Nephron (organoid): Measurements from ENCODE around the gene RFPL3.
A peak's percentile ranks its signal among the peaks of the same experiment; 100 is the strongest.
"Not testable (repeated sequence)": the region's sequence is repeated elsewhere in the genome, so short reads cannot be mapped to it uniquely, and the experiment has no call there.

ENCODE experiments used
- H3K27ac Mint-ChIP-seq, 3 experiments: 2 replicates each; pipeline ENCODE4 v1.8.0; 2020; ENCODE audit warnings: mixed read lengths in 3 of 3, mild to moderate bottlenecking in 2 of 3, moderate library complexity in 1 of 3
- H3K27me3 Mint-ChIP-seq: 2 replicates; pipeline ENCODE4 v1.8.0; 2021; ENCODE audit warnings: low read depth, mild to moderate bottlenecking, moderate library complexity, mixed read lengths
- H3K36me3 Mint-ChIP-seq: 2 replicates; pipeline ENCODE4 v1.8.0; 2020; ENCODE audit warnings: low read depth, mixed read lengths
- H3K4me1 Mint-ChIP-seq: 2 replicates; pipeline ENCODE4 v1.8.0; 2020; ENCODE audit warnings: mixed read lengths
- H3K4me3 Mint-ChIP-seq, 3 experiments: 2 replicates each; pipeline ENCODE4 v1.8.0; 2020; ENCODE audit warnings: mild to moderate bottlenecking in 3 of 3, mixed read lengths in 3 of 3, moderate library complexity in 2 of 3
- H3K9me3 Mint-ChIP-seq: 2 replicates; pipeline ENCODE4 v1.8.0; 2020; ENCODE audit warnings: mixed read lengths
- CTCF ChIP-seq, 3 experiments: fragments of 200-600 bp; sonication (generic); IDR thresholded peaks; one replicate each; pipeline ENCODE4 v1.5.0; 2021; ENCODE audit warnings: antibody characterized with exemption in 3 of 3; ENCODE audit not compliant: unreplicated experiment in 3 of 3

The RFPL3 gene

GRCh38 chr22:32336121-32336603 lies 21.5 kb upstream of the RFPL3 start:
- H3K27ac Mint-ChIP-seq, result peak overlapping the region in 2 of 3 experiments; percentile 39 to 54
- no peak for TF ChIP-seq CTCF (IDR thresholded peaks at IDR 0.05; ENCODE audit: unreplicated experiment in 3 of 3)
- H3K27me3 Mint-ChIP-seq, result peaks cover 31% of the 10 kb centered on the region
- H3K4me3 Mint-ChIP-seq, result no peak overlapping the region
- H3K4me1 Mint-ChIP-seq, result peaks cover 25% of the 10 kb centered on the region
- H3K36me3 Mint-ChIP-seq, result no peaks in the 10 kb centered on the region
- H3K9me3 Mint-ChIP-seq, result no peaks in the 10 kb centered on the region

- H3K27me3 Mint-ChIP-seq, result peaks cover 31% of the 10 kb centered on the region
- peak overlapping the region; percentile 30 to 54 (median 39) for H3K27ac Mint-ChIP-seq
- H3K9me3 Mint-ChIP-seq, result no peaks in the 10 kb centered on the region
- H3K4me1 Mint-ChIP-seq, result peaks cover 31% of the 10 kb centered on the region
- H3K36me3 Mint-ChIP-seq, result no peaks in the 10 kb centered on the region
- no peak overlapping the region for H3K4me3 Mint-ChIP-seq
- TF ChIP-seq CTCF (IDR thresholded peaks at IDR 0.05; ENCODE audit: unreplicated experiment in 3 of 3), result no peak
Observed at GRCh38 chr22:32336771-32337424, 20.8 kb upstream of the RFPL3 start.

- H3K36me3 Mint-ChIP-seq, H3K4me3 Mint-ChIP-seq, H3K9me3 Mint-ChIP-seq: not testable (repeated sequence)
- Mint-ChIP-seq H3K27me3 (peaks cover 28% of the 10 kb centered on the region), H3K27ac (peak overlapping the region; percentile 30 to 54 (median 39)), H3K4me1 (peaks cover 31% of the 10 kb centered on the region)
Observed at GRCh38 chr22:32337425-32337824, 20.2 kb upstream of the RFPL3 start.

- Mint-ChIP-seq H3K27ac (no peak overlapping the region), H3K27me3 (peaks cover 26% of the 10 kb centered on the region), H3K36me3 (no peaks in the 10 kb centered on the region), H3K9me3 (no peaks in the 10 kb centered on the region), H3K4me3 (no peak overlapping the region), H3K4me1 (peaks cover 31% of the 10 kb centered on the region)
- no peak for TF ChIP-seq CTCF (IDR thresholded peaks at IDR 0.05; ENCODE audit: unreplicated experiment in 3 of 3)
Observed at GRCh38 chr22:32338757-32339156, 18.9 kb upstream of the RFPL3 start.

GRCh38 chr22:32339190-32340012 lies 18.3 kb upstream of the RFPL3 start:
- Mint-ChIP-seq H3K27me3 (peaks cover 24% of the 10 kb centered on the region), H3K4me3 (no peak overlapping the region), H3K36me3 (no peaks in the 10 kb centered on the region), H3K9me3 (no peaks in the 10 kb centered on the region), H3K4me1 (peaks cover 31% of the 10 kb centered on the region), H3K27ac (no peak overlapping the region)
- TF ChIP-seq CTCF (IDR thresholded peaks at IDR 0.05; ENCODE audit: unreplicated experiment in 3 of 3), result no peak

- TF ChIP-seq CTCF (IDR thresholded peaks at IDR 0.05; ENCODE audit: unreplicated experiment in 3 of 3), result no peak
- Mint-ChIP-seq H3K27me3 (peaks cover 24% of the 10 kb centered on the region), H3K4me1 (peaks cover 31% of the 10 kb centered on the region), H3K4me3 (no peak overlapping the region), H3K36me3 (no peaks in the 10 kb centered on the region), H3K9me3 (no peaks in the 10 kb centered on the region), H3K27ac (peak overlapping the region in 1 of 3 experiments; percentile 55)
Observed at GRCh38 chr22:32340411-32340810, 17.3 kb upstream of the RFPL3 start.
